Effector CD4-positive, alpha-beta T cell (primary cell): ENCODE data around the gene LMBRD1.

Experiments
- DNase-seq: peaks from one replicate; pipeline ENCODE4 v3.0.0-alpha.2; 2020

The LMBRD1 gene

GRCh38 chr6:69627625-69628024, 169.2 kb downstream of the LMBRD1 start:
- no peak for DNase-seq

- DNase-seq = no peak
Measured at GRCh38 chr6:69624944-69625343, 171.9 kb downstream of the LMBRD1 start.
